HEK293 (cell line): Measurements from ENCODE around the gene CLK1.

Experiments
- CTCF ChIA-PET: fragments of 350-600 bp; formaldehyde crosslinking; extraction: SDS; loops from one replicate; lab custom pipeline; 2021; ENCODE audit warnings: antibody characterized with exemption; lab: Yijun Ruan, JAX
- POLR2A ChIA-PET: fragments of 300-600 bp; formaldehyde crosslinking; extraction: SDS; loops from one replicate; lab custom pipeline; 2020; ENCODE audit warnings: antibody characterized with exemption, inconsistent platforms; lab: Yijun Ruan, JAX
- H3K27ac ChIP-seq: fragments of 200-500 bp; sonication (Bioruptor generic); 2 replicates; pipeline ENCODE4 v1.5.1; 2014; ENCODE audit warnings: low read depth, low read length, control low read depth, inconsistent platforms; ENCODE audit errors: extremely low read depth
- H3K36me3 ChIP-seq, 2 experiments: fragments of 200-500 bp in 1 of 2; sonication (Bioruptor generic) in 1 of 2; 1 replicate in 1 of 2; 2 replicates in 1 of 2; pipeline ENCODE4 v1.5.1; 2014 to 2017; ENCODE audit warnings: inconsistent platforms in 2 of 2, low read length in 2 of 2; ENCODE audit not compliant: control insufficient read depth in 2 of 2, insufficient read depth in 1 of 2
- H3K4me1 ChIP-seq: fragments of 200-500 bp; sonication (Bioruptor generic); 2 replicates; pipeline ENCODE4 v1.5.1; 2014; ENCODE audit warnings: mild to moderate bottlenecking, low read length, inconsistent platforms; ENCODE audit not compliant: control insufficient read depth, insufficient read depth
- H3K4me3 ChIP-seq: 2 replicates; pipeline ENCODE4 v1.5.1; 2011; ENCODE audit warnings: low read depth, mild to moderate bottlenecking, control low read depth, low read length, moderate library complexity
- H3K9me3 ChIP-seq: fragments of 200-500 bp; sonication (Bioruptor generic); 2 replicates; pipeline ENCODE4 v1.5.1; 2014; ENCODE audit warnings: low read depth, low read length, inconsistent platforms; ENCODE audit not compliant: control insufficient read depth, insufficient read depth
- EGR2 ChIP-seq: fragments of 450-650 bp; formaldehyde crosslinking; IDR thresholded peaks from 2 replicates; pipeline ENCODE4 v1.5.1; 2016; ENCODE audit warnings: low read depth, missing biosample characterization, missing genetic modification characterization
- KLF1 ChIP-seq: fragments of 450-650 bp; formaldehyde crosslinking; IDR thresholded peaks from 2 replicates; pipeline ENCODE4 v1.5.1; 2016; ENCODE audit warnings: missing biosample characterization, missing genetic modification characterization
- OVOL3 ChIP-seq: fragments of 450-650 bp; formaldehyde crosslinking; IDR thresholded peaks from 2 replicates; pipeline ENCODE4 v1.5.1; 2016; ENCODE audit warnings: missing biosample characterization, missing genetic modification characterization
- PRDM4 ChIP-seq: fragments of 450-650 bp; formaldehyde crosslinking; IDR thresholded peaks from 2 replicates; pipeline ENCODE4 v1.5.1; 2017; ENCODE audit warnings: missing biosample characterization, missing genetic modification characterization
- TCF7L2 ChIP-seq: IDR thresholded peaks from 2 replicates; pipeline ENCODE4 v1.6.1; 2011; ENCODE audit warnings: low read depth, mild to moderate bottlenecking, inconsistent platforms, low read length, moderate library complexity, borderline replicate concordance
- ZFP69B ChIP-seq: fragments of 450-650 bp; formaldehyde crosslinking; IDR thresholded peaks from 2 replicates; pipeline ENCODE4 v1.5.1; 2016; ENCODE audit warnings: missing biosample characterization, missing genetic modification characterization
- ZNF169 ChIP-seq: fragments of 450-650 bp; formaldehyde crosslinking; IDR thresholded peaks from 2 replicates; pipeline ENCODE4 v1.5.1; 2016; ENCODE audit warnings: missing biosample characterization, missing genetic modification characterization
- ZNF175 ChIP-seq: fragments of 450-650 bp; formaldehyde crosslinking; IDR thresholded peaks from 2 replicates; pipeline ENCODE4 v1.5.1; 2016; ENCODE audit warnings: missing biosample characterization, missing genetic modification characterization
- ZNF19 ChIP-seq: fragments of 450-650 bp; formaldehyde crosslinking; IDR thresholded peaks from 2 replicates; pipeline ENCODE4; 2016; ENCODE audit warnings: missing biosample characterization, missing genetic modification characterization, low read depth
- ZNF2 ChIP-seq: fragments of 450-650 bp; formaldehyde crosslinking; IDR thresholded peaks from 2 replicates; pipeline ENCODE4 v1.5.1; 2016; ENCODE audit warnings: missing biosample characterization, missing genetic modification characterization
- ZNF23 ChIP-seq: fragments of 450-650 bp; formaldehyde crosslinking; IDR thresholded peaks from 2 replicates; pipeline ENCODE4 v1.5.1; 2016; ENCODE audit warnings: missing biosample characterization, missing genetic modification characterization, borderline replicate concordance
- ZNF311 ChIP-seq: fragments of 450-650 bp; formaldehyde crosslinking; IDR thresholded peaks from 2 replicates; pipeline ENCODE4 v1.5.1; 2017; ENCODE audit warnings: missing biosample characterization, missing genetic modification characterization, borderline replicate concordance
- ZNF335 ChIP-seq: fragments of 450-650 bp; formaldehyde crosslinking; conservative IDR thresholded peaks from 2 replicates; pipeline ENCODE4 v1.5.1; 2016; ENCODE audit warnings: missing biosample characterization, missing genetic modification characterization
- ZNF398 ChIP-seq: fragments of 450-650 bp; formaldehyde crosslinking; IDR thresholded peaks from 2 replicates; pipeline ENCODE4 v1.5.1; 2017; ENCODE audit warnings: missing biosample characterization, missing genetic modification characterization
- ZNF513 ChIP-seq: fragments of 450-650 bp; IDR thresholded peaks from 2 replicates; pipeline ENCODE4 v1.5.1; 2018; ENCODE audit warnings: missing biosample characterization, missing genetic modification characterization
- ZNF571 ChIP-seq: fragments of 450-650 bp; formaldehyde crosslinking; IDR thresholded peaks from 2 replicates; pipeline ENCODE4 v1.5.0; 2017; ENCODE audit warnings: missing biosample characterization, missing genetic modification characterization
- ZNF623 ChIP-seq: fragments of 450-650 bp; formaldehyde crosslinking; IDR thresholded peaks from 2 replicates; pipeline ENCODE4 v1.5.1; 2016; ENCODE audit warnings: missing biosample characterization, missing genetic modification characterization
- ZNF660 ChIP-seq: fragments of 450-650 bp; IDR thresholded peaks from 2 replicates; pipeline ENCODE4 v1.5.1; 2018; ENCODE audit warnings: missing biosample characterization, mild to moderate bottlenecking, missing genetic modification characterization
- ZSCAN30 ChIP-seq: fragments of 450-650 bp; IDR thresholded peaks from 2 replicates; pipeline ENCODE4 v1.5.1; 2018; ENCODE audit warnings: missing biosample characterization, mild to moderate bottlenecking, missing genetic modification characterization, moderate library complexity
- TF ChIP-seq, protein P1 (sequence below): fragments of 450-650 bp; formaldehyde crosslinking; conservative IDR thresholded peaks from 2 replicates; pipeline ENCODE4 v1.5.1; 2016; ENCODE audit warnings: low read depth, missing biosample characterization, missing genetic modification characterization
- TF ChIP-seq, protein P2 (sequence below): fragments of 450-650 bp; formaldehyde crosslinking; IDR thresholded peaks from 2 replicates; pipeline ENCODE4 v1.5.1; 2016; ENCODE audit warnings: missing biosample characterization, missing genetic modification characterization
- TF ChIP-seq, protein P3 (sequence below): fragments of 450-650 bp; formaldehyde crosslinking; IDR thresholded peaks from 2 replicates; pipeline ENCODE4 v1.5.1; 2017; ENCODE audit warnings: missing biosample characterization, mild to moderate bottlenecking, missing genetic modification characterization, moderate library complexity

Gene CLK1

DNA sequence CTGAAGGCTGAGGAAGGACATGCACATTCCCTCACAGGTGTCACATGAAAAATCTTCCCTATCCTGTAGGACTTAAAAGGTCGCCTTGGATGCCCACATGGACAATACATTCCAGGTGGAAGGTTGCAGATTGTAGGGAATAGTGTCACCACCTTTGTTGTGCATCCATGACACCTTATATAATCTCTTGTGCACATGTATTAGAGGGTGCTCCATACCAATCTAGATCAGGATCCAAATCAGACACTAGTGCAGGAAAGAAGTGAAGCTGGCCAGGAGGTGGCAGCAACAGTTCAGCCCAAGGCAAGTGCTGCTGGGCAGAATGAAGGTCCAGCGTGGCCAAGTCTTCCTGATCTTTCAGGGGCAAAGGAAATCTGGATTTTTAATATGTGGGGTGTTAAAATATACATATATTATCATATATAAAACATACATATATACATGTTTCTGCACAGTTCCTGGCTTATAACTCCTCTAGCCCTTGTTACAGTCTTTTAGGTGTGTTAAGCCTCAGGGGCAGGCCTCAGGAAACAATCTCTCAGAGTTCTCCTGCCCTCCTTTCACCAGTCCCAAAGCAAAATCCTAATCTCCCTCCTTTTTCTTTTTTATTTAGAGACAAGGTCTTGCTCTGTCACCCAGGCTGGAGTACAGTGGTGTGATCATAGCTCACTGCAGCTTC lies 41.3 kb upstream of the CLK1 start (continued):
- TF ChIP-seq, protein P1, sequence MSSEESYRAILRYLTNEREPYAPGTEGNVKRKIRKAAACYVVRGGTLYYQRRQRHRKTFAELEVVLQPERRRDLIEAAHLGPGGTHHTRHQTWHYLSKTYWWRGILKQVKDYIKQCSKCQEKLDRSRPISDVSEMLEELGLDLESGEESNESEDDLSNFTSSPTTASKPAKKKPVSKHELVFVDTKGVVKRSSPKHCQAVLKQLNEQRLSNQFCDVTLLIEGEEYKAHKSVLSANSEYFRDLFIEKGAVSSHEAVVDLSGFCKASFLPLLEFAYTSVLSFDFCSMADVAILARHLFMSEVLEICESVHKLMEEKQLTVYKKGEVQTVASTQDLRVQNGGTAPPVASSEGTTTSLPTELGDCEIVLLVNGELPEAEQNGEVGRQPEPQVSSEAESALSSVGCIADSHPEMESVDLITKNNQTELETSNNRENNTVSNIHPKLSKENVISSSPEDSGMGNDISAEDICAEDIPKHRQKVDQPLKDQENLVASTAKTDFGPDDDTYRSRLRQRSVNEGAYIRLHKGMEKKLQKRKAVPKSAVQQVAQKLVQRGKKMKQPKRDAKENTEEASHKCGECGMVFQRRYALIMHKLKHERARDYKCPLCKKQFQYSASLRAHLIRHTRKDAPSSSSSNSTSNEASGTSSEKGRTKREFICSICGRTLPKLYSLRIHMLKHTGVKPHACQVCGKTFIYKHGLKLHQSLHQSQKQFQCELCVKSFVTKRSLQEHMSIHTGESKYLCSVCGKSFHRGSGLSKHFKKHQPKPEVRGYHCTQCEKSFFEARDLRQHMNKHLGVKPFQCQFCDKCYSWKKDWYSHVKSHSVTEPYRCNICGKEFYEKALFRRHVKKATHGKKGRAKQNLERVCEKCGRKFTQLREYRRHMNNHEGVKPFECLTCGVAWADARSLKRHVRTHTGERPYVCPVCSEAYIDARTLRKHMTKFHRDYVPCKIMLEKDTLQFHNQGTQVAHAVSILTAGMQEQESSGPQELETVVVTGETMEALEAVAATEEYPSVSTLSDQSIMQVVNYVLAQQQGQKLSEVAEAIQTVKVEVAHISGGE (tag by site-specific recombination), result peak; percentile 91
- no peak for TF ChIP-seq TCF7L2
- no peak for TF ChIP-seq ZNF175 (tag by site-specific recombination)

DNA sequence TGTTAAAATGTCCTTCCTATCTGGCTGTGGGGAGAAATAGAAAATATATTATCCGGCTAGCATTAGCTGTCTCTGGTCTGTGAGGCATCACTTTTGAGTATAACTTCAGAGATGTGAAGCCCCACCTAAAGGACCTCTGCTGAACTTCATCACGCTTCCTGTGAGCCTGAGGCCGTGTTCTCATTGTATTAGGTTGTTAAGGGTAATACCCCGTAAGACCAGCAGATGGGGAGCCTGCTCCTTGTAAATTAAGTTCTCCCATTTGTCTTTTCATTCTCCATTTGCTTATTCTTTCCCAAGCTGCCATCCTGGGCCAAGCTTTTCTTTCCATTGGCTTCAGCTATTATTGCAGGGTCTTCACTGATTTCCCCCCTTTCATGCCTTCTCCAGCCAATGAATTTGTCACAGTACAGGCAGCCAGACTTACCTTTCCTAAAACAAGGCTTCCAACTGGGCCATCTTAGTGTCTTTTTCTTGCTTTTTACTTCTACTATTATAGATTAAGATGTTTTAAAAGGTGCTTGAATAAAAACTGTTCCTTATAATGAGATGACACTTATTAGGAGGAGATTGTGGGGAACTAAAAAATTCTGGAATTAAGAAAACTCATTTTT lies 37.1 kb upstream of the CLK1 start:
- CTCF ChIA-PET, result interaction anchor here (0.6 to 3.7 kb wide), 28 partner anchors 9 to 928 kb away, joined by 3 to 37 read pairs (median 3); partner anchors contain the start of gene CASP10
- H3K27ac ChIP-seq, result no peak overlapping the region
- POLR2A ChIA-PET, result interaction anchor here (0.8 kb wide), 1 partner anchor 37 kb away, joined by 4 read pairs; the partner anchor contains the start of gene CLK1
- no peak overlapping the region for H3K4me3 ChIP-seq
- H3K4me1 ChIP-seq, result no peaks in the 10 kb centered on the region
- no peaks in the 10 kb centered on the region for H3K9me3 ChIP-seq
- peaks cover 73 to 83% of the 10 kb centered on the region in 2 experiments for H3K36me3 ChIP-seq
- TF ChIP-seq ZNF311 (tag by site-specific recombination) (no peak), ZSCAN30 (tag by site-specific recombination) (no peak), ZNF23 (tag by site-specific recombination) (no peak), ZNF19 (no peak), OVOL3 (tag by site-specific recombination) (no peak), ZNF335 (tag by site-specific recombination) (peak; percentile 55; the same call in 1 of the 2 replicates), ZNF571 (no peak), PRDM4 (tag by site-specific recombination) (no peak), ZNF623 (no peak), ZNF660 (tag by site-specific recombination) (peak; percentile 42; the same call in 1 of the 2 replicates), ZNF513 (no peak), ZNF398 (tag by site-specific recombination) (no peak), ZNF2 (tag by site-specific recombination) (peak; percentile 40; the same call in 1 of the 2 replicates), EGR2 (tag by site-specific recombination) (no peak), ZFP69B (tag by site-specific recombination) (no peak), KLF1 (tag by site-specific recombination) (no peak), ZNF169 (tag by site-specific recombination) (no peak)
- TF ChIP-seq, protein P2, sequence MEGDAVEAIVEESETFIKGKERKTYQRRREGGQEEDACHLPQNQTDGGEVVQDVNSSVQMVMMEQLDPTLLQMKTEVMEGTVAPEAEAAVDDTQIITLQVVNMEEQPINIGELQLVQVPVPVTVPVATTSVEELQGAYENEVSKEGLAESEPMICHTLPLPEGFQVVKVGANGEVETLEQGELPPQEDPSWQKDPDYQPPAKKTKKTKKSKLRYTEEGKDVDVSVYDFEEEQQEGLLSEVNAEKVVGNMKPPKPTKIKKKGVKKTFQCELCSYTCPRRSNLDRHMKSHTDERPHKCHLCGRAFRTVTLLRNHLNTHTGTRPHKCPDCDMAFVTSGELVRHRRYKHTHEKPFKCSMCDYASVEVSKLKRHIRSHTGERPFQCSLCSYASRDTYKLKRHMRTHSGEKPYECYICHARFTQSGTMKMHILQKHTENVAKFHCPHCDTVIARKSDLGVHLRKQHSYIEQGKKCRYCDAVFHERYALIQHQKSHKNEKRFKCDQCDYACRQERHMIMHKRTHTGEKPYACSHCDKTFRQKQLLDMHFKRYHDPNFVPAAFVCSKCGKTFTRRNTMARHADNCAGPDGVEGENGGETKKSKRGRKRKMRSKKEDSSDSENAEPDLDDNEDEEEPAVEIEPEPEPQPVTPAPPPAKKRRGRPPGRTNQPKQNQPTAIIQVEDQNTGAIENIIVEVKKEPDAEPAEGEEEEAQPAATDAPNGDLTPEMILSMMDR (tag by site-specific recombination), result peak; percentile 78
- TF ChIP-seq, protein P3, sequence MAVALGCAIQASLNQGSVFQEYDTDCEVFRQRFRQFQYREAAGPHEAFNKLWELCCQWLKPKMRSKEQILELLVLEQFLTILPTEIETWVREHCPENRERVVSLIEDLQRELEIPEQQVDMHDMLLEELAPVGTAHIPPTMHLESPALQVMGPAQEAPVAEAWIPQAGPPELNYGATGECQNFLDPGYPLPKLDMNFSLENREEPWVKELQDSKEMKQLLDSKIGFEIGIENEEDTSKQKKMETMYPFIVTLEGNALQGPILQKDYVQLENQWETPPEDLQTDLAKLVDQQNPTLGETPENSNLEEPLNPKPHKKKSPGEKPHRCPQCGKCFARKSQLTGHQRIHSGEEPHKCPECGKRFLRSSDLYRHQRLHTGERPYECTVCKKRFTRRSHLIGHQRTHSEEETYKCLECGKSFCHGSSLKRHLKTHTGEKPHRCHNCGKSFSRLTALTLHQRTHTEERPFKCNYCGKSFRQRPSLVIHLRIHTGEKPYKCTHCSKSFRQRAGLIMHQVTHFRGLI (tag by site-specific recombination), result no peak
